ENCODE measurements around the gene NCR3LG1.

NCR3LG1 gene

DNA sequence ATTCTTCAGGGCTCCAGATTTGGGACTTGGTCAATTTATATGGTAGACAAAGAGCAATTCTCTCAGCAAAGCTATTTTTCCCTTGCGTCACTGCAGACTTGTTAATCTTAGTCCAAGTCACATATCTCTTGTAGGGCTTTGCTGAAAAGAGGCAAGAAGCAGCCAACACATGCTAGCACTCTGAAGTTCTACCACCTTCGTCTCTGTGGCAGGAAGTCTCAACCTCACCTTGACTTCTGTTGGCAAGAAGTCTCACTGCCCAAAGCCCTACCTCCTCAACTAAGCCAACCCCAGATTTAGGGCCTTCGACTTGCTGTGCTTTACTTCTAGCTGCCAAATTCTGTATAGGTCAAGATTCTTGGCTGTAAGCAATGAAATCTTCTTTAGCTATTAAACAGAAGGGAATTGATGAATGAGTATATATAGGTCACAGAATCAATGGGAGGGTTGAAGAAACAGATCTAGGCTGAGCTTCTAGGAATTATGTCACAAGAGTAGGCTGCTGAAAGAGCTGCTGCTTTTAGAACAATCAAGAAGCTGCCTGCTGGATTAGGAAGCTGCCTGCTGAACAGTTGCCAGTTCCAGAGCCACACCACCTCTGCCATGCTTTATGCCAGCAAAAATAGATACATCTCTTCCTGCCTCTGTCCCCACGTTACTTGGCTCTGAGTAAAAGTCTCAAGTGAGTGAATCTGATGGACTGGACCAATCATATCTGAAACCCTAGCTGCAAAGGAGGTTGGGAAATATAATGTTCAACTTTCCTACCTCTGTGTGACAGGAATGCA, 17.6 kb upstream of the NCR3LG1 start:
- no peak overlapping the region for H3K27ac ChIP-seq
- TF ChIP-seq ZFX (IDR thresholded peaks at IDR 0.05) = no peak
- TF ChIP-seq, protein P1, sequence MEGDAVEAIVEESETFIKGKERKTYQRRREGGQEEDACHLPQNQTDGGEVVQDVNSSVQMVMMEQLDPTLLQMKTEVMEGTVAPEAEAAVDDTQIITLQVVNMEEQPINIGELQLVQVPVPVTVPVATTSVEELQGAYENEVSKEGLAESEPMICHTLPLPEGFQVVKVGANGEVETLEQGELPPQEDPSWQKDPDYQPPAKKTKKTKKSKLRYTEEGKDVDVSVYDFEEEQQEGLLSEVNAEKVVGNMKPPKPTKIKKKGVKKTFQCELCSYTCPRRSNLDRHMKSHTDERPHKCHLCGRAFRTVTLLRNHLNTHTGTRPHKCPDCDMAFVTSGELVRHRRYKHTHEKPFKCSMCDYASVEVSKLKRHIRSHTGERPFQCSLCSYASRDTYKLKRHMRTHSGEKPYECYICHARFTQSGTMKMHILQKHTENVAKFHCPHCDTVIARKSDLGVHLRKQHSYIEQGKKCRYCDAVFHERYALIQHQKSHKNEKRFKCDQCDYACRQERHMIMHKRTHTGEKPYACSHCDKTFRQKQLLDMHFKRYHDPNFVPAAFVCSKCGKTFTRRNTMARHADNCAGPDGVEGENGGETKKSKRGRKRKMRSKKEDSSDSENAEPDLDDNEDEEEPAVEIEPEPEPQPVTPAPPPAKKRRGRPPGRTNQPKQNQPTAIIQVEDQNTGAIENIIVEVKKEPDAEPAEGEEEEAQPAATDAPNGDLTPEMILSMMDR (conservative IDR thresholded peaks at IDR 0.05) = no peak

GRCh38 chr11:17343257-17343656, 8.3 kb upstream of the NCR3LG1 start:
- no peak overlapping the region for H3K27ac ChIP-seq
- no peak for TF ChIP-seq ZFX (IDR thresholded peaks at IDR 0.05)
- TF ChIP-seq, protein P1 (conservative IDR thresholded peaks at IDR 0.05) = no peak

- TF ChIP-seq ZFX (IDR thresholded peaks at IDR 0.05) = no peak
- TF ChIP-seq, protein P1 (conservative IDR thresholded peaks at IDR 0.05) = no peak
- no peak overlapping the region for H3K27ac ChIP-seq
Measured at GRCh38 chr11:17343907-17344306, 7.7 kb upstream of the NCR3LG1 start.

DNA sequence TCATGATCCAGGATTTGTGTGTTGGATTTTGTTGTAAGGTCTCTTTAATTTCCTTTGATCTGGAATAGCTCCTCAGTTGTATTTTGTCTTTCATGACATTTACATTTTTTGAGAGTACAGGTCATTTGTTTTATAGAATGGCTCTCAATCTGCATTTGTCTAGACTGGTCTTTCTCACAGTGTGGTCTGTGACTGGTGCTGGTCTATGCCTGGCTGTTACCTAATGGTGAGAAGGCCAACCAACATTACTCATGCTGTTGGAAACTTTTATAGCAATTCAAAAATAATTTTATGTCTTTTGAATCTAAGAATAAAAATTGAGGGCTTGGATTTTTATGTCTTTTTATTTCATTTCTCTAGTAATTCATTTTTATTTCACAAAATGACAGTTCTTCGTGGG, 3.9 kb upstream of the NCR3LG1 start:
- no peak overlapping the region for H3K27ac ChIP-seq
- TF ChIP-seq ZFX (IDR thresholded peaks at IDR 0.05) = no peak

- H3K27ac ChIP-seq = no peak overlapping the region
- TF ChIP-seq ZFX (IDR thresholded peaks at IDR 0.05) = no peak
- TF ChIP-seq, protein P1 (conservative IDR thresholded peaks at IDR 0.05) = no peak
Measured at GRCh38 chr11:17350455-17351171, 987 bp upstream of the NCR3LG1 start.

- no peak overlapping the region; the same call in 1 of the 2 replicates for H3K27ac ChIP-seq
- TF ChIP-seq, protein P1 (conservative IDR thresholded peaks at IDR 0.05) = no peak; the same call in 1 of the 2 replicates
- TF ChIP-seq ZFX (IDR thresholded peaks at IDR 0.05) = no peak
Measured at GRCh38 chr11:17351172-17351509, 459 bp upstream of the NCR3LG1 start.

DNA sequence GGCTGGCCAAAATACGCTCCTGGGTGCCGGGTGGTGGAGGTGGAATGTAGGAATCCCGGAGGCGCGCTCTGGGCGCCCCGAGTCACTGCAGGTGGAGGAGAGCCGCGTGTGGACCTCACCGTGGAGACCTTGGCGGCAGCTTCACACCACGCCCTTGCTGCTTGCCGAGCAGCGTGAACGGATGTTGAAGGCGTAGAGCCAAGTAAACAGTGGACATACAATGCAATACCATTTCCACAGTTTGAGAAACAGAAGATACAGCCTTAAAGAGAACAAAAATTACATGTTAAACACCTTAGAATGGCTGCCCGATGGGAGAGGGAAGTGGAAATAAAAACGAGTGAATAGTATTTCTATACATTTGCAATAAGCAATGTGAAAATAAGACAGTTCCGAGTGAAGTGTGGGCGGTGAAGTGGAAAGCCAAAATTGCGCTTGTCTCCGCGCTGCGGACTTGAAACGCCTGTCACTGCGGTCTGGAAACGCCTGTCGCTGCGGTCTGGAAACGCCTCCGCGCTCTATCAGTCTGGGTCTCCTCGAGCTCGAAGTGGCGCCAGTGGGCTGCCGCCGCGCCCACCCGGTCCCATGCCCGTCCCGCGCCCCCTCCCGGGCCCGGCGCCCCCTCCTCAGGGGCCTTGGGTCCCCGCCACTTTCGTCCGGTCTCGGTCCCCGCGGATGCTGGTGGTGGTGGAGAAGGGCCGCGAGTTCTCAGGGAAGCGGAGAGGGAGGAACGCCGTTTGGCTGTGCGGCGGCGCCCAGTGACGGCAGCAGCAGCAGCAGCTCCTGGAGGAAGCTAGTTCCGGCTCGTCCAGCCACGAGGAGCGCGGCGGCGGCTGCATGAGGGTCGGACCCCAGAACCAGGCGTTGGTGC, 1.6 kb downstream of the NCR3LG1 start:
- H3K27ac ChIP-seq = peak overlapping the region; percentile 79
- no peak for TF ChIP-seq ZFX (IDR thresholded peaks at IDR 0.05)
- TF ChIP-seq, protein P1 (conservative IDR thresholded peaks at IDR 0.05) = no peak

Data from C4-2B (cell line).